Coronary artery (tissue), 2 donors: ENCODE measurements around the gene SH3PXD2B.
A peak's percentile ranks its signal among the peaks of the same experiment; 100 is the strongest.

ENCODE experiments used
- DNase-seq: peaks from one replicate; pipeline ENCODE4 v3.0.0-alpha.2; 2017; ENCODE audit warnings: low spot score
- H3K27ac ChIP-seq, 2 donors: fragments of 200-600 bp; sonication (generic); one replicate each; pipeline ENCODE4 v1.5.1; 2016 to 2019
- H3K4me3 ChIP-seq: fragments of 200-600 bp; sonication (generic); 2 replicates; pipeline ENCODE4 v1.5.1; 2016; ENCODE audit warnings: mild to moderate bottlenecking, moderate library complexity
- CTCF ChIP-seq: fragments of 200-600 bp; sonication (generic); IDR thresholded peaks from one replicate; pipeline ENCODE4 v1.5.1; 2019; ENCODE audit warnings: antibody characterized with exemption

The SH3PXD2B gene

DNA sequence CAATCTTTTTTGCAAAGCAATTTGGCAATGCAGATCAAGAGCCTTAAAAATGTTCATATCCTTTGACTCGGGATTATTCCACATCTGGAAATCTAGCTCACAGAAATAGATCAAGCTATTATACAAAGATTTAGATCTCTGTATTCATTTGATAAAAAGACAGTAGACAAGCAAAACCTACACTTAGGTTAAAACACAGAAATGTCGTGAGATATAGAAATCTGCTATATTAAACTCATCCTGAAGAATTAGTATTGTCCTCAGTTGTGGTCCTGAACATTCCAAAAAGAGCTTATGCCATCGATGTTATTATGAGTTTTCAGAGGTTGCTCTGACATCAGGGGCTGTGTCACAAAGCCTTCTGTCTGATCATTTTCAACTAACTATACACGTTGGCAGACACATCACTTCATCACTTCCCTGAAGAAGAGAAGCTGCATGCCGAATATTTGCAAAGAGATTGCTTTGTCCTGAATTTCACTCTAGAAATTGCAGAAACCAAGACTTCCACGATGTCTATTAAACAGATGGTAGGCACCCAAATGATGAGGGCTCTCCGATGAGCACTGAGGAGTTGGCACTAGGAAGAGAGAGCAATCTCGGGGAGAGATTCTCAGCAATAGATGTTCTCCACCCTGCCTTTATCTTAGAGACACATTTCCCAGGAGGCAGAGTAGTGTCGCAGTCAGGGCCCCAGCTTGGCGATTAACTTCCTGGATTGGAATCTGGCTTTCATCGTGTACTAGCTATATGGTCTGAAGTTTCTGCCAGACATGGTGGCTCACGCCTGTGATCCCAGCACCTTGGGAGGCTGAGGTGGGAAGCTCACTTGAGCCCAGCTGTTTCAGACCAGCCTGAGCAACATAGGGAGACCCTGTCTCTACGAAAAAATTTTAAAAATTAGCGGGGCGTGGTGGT is 168.8 kb downstream of the SH3PXD2B start:
- no peak for DNase-seq
- TF ChIP-seq CTCF, result no peak
- Histone ChIP-seq H3K4me3 (peak overlapping the region; percentile 91), H3K27ac (no peak overlapping the region)

DNA sequence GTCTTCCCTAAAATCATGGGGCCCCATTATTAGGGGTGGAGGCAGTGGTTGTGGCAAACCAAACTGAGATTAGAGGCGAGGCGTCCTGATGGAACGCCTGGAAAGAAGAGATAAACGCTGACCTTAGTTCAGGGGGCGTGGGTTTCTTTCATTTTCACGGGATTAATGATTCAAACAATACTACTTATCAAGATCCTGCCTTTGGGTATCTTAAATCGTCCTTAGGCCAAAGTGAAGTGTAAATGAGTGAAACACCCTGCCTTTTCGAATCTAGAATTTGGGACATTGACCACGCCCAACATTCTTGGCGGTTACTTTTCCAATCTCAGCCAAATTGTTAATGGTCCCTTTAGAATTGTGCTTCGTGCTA is 169.7 kb downstream of the SH3PXD2B start:
- TF ChIP-seq CTCF, result no peak
- no peak for DNase-seq
- Histone ChIP-seq H3K27ac (peak overlapping the region; percentile 92 to 98), H3K4me3 (peak overlapping the region; percentile 91)

DNA sequence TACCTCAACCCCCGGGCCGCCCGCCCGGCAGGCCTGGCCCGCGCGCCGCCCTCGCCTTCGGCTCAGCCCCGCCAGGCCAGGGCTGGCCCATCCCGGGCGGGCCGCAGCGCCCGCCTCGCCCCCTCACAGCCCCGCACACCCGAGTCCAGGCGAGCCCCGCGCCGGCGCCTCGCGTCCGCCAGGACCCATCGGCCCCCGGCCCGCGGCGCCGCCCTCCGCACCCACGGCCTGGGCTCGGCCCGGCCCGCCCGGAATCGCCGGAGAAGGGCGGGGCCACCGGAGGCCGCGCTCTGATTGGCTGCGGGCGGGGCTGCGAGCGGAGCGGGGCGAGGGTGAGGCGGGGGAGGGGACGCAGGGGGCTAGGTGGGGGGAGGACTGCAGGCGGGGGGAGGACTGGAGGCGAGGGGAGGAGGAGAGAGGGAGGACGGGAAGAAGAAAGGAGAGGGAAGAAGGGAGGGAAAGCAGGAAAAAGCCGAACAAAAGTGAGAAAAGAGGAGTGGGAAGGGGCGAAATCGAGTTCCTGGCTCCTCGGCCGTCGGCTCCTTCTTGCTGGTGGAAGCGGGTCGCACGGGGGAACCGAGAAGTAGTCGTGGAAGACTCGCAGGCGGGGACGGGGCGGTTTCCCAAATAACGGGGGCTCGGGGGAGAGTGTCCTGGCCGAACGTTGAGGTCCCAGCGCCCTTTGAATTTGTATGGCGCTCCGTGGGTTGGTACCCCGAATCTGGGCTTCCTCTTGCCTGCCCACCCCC is 170.3 kb downstream of the SH3PXD2B start:
- Histone ChIP-seq H3K4me3 (peak overlapping the region; percentile 91), H3K27ac (peak overlapping the region; percentile 92 to 98)
- peak; percentile 86 for DNase-seq
- TF ChIP-seq CTCF, result no peak

- peak within 1 kb of the TSS; percentile 92 to 98 for H3K27ac ChIP-seq
- peak within 1 kb of the TSS; percentile 91 for H3K4me3 ChIP-seq
- peak; percentile 85 for DNase-seq
- TF ChIP-seq CTCF, result peak; percentile 25
These were observed 171.1 kb downstream of the SH3PXD2B start, which contains the start of gene UBTD2 for GRCh38 chr5:172283020-172283861. Gene UBTD2 (minus strand): TSS chr5:172283764. CDS start chr5:172283665, 99 bp downstream.

GRCh38 chr5:172282272-172283019 is 171.9 kb downstream of the SH3PXD2B start:
- no peak for TF ChIP-seq CTCF
- Histone ChIP-seq H3K27ac (peak overlapping the region; percentile 92 to 98), H3K4me3 (peak overlapping the region; percentile 91)
- DNase-seq, result no peak

- no peak overlapping the region for H3K4me3 ChIP-seq
- DNase-seq, result no peak
- no peak overlapping the region for H3K27ac ChIP-seq
- no peak for TF ChIP-seq CTCF
These were observed 173.0 kb downstream of the SH3PXD2B start for GRCh38 chr5:172281346-172281745.
